Astrocyte (in vitro differentiated cells and primary cell): ENCODE results near the gene JMJD7.

Experiments
- EZH2 ChIP-seq: IDR thresholded peaks from 2 replicates; pipeline ENCODE4 v1.6.1; 2012; ENCODE audit warnings: mild to moderate bottlenecking, low read length, inconsistent platforms; ENCODE audit not compliant: insufficient read depth
- TF ChIP-seq, protein P1 (sequence below): IDR thresholded peaks from 2 replicates; pipeline ENCODE4 v1.5.1; 2011; ENCODE audit warnings: low read depth, mild to moderate bottlenecking, inconsistent platforms, low read length, moderate library complexity; ENCODE audit not compliant: insufficient read depth

DNA sequence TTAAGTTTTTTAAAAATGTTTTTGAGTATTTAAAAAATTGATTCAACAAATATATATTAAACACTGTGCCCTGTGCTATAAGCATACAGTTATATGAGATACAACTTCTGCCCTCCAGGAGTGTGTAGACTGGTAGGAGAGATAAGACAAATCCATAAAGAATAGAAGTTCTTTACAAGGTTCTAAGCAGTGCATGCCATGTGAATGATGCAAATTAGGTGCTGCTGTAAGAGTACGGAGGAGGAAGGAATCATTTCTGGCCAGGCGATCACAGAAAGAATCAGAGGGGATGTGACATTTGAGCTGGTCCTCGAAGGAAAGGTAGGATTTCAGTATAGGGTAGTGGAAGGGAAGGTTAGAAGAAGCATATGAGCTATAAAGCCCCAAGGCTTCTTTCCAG lies 39.6 kb upstream of the JMJD7 start:
- TF ChIP-seq, protein P1, sequence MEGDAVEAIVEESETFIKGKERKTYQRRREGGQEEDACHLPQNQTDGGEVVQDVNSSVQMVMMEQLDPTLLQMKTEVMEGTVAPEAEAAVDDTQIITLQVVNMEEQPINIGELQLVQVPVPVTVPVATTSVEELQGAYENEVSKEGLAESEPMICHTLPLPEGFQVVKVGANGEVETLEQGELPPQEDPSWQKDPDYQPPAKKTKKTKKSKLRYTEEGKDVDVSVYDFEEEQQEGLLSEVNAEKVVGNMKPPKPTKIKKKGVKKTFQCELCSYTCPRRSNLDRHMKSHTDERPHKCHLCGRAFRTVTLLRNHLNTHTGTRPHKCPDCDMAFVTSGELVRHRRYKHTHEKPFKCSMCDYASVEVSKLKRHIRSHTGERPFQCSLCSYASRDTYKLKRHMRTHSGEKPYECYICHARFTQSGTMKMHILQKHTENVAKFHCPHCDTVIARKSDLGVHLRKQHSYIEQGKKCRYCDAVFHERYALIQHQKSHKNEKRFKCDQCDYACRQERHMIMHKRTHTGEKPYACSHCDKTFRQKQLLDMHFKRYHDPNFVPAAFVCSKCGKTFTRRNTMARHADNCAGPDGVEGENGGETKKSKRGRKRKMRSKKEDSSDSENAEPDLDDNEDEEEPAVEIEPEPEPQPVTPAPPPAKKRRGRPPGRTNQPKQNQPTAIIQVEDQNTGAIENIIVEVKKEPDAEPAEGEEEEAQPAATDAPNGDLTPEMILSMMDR: no peak
- no peak for TF ChIP-seq EZH2
